Activated naive CD4-positive, alpha-beta T cell (primary cell): ENCODE measurements around the gene ZYX.
"Not testable (repeated sequence)": the region's sequence is repeated elsewhere in the genome, so short reads cannot be mapped to it uniquely, and the experiment has no call there.

ENCODE experiments used
- DNase-seq, 4 experiments: peaks; one replicate each; lab custom pipeline; 2025; lab: John Stamatoyannopoulos, UW

Gene ZYX

DNA sequence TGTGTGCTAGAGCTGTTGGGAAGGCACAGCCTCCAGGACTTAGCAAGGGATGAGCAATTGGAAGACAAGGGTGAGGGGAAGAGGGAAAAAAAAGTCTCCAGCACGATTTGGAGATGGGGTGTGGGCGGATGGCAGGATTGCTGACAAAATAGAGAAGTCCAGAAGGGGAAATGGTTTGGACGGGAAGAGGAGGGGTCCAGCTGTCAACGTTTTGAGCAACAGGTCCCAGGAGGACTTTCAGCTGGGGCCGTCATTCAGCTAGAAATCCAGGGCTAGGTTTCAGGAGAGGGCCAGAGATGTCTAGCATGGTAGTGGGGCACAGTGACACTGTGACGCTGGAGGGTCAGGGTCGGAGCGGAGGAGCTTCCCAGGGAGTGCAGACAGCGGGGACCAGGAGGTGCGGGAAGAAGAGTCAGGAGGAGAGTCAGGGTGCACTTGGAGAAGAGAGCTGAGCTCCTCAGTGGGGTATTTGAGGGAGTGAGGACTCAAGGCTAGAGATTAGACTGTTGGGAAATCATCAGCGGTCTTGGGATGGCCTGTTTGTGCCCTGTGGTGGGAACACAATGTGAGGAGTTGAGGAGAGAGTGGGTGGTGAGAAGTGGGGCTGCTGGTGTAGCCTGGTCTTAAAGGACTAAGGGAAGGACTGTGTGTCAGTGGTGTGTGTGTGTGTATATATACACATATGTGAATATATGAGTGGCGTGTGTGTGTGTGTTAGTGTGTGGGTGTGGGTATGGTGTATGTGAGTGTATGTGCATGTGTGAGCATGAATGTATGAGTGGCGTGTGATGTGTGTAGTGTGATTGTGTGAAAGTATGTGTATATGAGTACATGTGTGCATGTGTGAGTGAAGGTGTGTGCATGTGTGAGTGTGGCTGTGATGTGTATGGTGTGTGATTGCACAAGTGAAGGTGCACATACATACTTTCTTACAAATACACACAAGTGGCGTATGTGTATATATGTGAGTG, 3.8 kb downstream of the ZYX start:
- DNase-seq: no peak

DNA sequence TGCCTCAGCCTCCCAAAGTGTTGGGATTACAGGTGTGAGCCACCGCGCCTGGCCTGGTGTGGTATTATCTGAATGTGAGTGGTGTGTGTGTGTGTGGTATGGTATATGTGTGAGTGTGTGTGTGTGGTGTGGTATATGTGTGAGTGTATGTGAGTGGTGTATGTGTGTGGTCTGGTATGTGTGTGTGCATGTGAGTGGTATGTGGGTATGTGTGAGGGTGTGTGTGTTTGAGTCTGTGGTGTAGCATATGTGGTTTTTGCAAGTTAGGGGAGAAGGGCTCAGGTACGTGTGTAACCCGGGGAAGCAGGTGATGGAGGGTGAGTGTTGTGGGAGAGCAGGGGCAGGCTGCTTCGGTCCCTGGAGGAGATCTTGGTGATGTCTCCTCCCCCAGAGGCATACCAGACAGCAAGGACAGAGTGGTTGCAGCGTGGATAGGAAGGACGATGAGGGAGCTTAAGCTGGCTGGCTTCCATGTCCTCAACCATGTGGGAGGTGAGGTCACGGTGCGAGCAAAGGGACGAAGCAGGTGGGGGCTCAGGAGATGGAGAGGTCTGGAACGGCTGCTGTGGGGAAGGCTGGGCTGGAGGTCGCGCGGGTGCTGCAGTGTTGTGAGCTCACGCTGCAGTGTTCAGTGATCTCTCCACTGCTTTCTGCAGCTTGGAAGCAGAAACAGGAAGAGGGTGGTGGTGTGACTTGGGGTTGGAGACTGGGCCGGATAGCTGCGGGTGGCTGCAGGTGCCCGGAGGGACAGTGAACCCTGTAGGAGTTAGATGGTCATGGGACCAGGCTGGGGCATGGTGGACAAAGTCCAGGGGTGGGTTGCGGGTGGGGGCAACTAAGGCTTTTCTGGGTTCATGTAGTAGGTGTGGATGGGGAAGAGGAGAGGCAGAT, 5.0 kb downstream of the ZYX start:
- peak in 1 of 4 experiments; percentile 22 for DNase-seq

DNA sequence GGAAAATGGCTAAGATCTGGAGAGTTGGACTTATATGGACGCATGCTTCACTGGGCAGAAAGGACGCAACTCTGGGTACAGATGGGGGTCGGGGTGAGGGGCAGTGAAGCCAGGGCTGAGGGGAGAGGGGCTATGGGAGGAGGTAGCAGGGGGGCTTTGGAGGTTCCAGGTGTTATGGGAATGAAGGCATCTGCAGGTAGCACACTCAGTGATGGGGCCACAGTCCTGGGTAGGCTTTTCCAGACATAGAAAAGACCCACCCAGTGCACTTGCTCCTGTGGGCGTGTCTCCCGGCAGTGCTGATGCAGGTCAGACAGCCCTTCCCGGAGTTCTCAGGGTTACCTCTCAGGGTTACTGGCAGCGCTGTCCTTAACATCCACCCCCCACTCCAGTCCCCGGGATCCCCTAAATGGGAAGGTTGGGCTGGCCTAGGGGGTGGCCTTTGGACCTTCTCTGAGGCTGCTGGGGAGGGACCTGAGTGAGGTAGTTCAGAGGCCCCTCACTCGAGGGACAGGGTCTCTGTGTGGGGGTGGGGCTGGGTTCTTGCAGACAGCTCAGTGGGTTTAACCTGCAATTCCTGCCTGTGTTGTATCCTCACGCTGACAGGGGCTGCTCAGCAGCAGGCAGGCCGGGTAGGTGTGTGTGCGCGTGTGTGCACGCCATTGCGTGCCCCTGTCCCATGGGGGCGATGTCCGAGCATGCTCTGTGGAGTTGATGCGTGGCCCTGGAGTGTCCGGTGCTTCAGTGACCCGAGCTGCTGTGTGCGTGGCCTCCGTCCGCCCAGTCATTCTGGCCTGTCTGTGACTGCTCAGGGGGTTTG, 6.2 kb downstream of the ZYX start:
- DNase-seq: no peak

DNA sequence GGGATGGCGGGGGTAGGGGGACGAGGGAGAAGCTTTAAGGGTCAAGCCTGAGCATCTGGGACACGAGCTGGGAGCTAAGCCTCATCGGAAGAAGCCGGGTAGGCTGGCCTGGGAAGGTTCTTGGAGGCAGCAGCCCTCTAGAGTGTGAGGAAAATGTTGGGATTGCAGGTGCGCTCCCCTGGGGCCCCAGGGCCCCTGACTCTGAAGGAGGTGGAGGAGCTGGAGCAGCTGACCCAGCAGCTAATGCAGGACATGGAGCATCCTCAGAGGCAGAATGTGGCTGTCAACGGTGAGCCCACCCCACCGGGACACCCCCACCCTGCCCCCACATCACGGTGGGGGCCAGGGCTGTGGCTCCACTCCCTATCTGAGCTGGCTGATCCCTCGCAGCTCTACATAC, 6.9 kb downstream of the ZYX start:
- DNase-seq: no peak

DNA sequence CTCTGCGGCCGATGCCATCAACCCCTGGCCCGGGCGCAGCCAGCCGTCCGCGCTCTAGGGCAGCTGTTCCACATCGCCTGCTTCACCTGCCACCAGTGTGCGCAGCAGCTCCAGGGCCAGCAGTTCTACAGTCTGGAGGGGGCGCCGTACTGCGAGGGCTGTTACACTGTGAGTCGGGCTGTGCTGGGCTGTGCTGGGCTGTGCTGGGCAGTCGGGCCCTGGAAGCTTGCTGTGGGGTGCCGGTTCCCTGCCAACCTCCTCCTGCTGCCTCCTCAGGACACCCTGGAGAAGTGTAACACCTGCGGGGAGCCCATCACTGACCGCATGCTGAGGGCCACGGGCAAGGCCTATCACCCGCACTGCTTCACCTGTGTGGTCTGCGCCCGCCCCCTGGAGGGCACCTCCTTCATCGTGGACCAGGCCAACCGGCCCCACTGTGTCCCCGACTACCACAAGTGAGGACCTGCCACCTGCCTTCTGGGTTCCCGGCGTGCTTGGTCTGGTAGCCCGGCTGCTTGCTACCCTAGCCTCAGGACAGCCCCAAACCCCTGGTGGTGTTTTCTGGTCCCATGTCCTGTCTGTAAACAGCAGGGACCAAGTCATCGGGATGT, 7.5 kb downstream of the ZYX start:
- DNase-seq: no peak

DNA sequence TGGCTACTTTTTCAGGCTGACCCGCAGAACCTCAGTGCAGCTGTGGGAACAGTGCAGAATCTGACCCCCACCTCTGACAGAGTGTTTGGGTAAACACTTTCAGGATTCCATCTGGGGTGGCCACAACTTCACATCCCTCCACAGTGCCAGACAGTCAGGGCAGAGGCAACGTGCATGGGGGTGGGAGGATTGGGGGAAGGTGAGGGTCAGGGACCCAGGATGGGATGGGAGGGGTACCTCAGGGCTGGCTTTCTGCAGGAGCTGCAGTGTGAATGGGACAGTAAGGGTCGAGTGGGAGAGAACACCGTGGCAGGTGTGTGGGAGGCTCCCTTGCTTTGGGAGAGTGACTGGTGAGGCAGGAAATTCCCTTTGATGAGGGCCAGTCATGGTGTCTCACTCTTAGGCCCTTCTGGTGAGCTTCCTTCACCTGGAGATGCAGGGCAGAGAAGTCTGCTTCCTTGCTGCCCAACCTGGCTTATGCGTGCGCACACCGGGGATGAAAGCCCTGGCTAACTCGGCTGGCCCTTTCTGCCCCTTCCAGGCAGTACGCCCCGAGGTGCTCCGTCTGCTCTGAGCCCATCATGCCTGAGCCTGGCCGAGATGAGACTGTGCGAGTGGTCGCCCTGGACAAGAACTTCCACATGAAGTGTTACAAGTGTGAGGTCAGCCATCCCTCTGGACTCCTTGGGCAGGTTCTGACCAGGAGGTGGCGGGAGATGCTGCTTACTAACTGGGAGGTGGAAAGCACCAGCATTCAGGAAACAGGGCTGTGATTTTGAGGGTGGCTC, 8.4 kb downstream of the ZYX start:
- DNase-seq: no peak

DNA sequence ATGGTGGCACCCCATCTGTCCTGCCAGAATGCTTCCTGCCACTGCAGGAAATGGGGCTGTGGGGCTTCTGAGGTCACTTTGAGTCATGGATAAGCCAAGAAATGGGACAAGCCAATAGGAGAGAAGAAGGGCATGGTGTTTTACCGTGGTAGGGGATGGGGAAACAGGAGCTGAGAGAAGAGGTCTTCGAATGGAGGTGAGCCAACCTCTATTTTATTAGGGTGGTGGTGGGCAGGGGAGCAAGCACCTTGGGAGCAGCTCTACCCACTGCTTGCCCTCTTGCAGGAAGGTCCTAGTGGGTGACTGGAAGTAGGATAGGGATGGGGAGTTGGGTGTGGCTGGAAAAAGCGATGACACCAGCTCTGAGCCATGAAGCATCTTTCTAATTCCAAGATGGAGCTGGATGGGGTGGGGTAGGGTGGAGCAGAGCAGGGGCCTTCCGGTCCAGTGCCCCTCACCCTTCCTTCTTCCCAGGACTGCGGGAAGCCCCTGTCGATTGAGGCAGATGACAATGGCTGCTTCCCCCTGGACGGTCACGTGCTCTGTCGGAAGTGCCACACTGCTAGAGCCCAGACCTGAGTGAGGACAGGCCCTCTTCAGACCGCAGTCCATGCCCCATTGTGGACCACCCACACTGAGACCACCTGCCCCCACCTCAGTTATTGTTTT, 9.1 kb downstream of the ZYX start:
- DNase-seq: no peak

DNA sequence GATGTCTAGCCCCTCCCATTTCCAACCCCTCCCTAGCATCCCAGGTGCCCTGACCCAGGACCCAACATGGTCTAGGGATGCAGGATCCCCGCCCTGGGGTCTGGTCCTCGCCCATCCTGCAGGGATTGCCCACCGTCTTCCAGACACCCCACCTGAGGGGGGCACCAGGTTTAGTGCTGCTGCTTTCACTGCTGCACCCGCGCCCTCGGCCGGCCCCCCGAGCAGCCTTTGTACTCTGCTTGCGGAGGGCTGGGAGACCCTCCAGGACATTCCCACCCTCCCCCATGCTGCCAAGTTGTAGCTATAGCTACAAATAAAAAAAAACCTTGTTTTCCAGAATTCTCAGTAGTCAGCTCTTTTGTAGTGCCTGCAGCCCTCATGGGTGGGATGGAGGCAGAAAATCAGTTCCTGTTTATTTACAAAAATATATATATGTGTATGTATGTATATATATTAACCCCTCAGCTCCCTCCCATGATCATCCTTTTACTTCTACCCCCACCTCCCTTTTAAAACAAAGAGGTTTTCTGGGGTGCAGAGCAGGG, 9.7 kb downstream of the ZYX start:
- DNase-seq: no peak

DNA sequence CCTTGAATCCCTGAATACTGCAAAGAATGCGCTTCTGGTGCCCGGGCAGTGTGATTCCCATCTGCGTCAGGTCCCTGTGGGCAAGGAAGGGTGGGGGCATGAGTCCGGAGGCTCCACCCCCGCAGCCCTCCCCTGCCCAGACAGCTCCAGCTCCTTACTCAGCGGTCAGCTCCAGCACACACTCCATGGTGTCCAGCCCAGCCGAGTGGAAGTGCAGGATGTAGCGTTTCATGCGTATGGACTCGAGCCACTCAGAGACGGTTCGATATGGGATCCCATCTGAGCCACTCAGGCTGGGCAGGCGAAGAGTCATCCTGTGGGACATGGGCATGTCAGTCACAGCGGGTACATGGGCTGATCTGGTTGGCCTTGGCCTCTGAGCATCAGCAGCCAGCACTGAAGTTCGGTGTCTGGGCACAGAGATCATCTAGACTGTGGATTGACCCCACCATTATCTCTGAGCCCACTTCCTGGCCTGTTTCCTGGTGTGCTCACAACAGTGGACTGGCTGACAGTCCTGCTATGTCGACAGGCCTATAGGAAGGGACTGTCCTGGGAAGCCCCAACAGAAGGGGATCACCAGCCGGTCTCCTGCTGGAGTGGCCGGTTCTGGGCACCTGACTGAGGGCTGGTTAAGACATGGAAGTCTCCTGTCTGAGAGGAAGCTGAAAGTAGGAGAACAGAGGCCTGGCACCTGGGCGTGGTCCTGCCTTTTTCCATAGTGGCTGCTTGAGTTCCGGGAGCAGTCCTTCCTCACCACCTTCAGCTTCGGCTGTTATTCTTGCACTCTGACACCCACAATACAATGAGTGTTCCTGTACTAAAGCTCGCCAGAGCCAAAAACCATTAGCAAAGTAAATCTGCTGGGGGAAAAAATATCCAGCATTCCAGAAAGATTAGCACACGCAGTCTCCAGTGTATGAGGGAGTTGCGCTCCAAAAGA, 10.6 kb downstream of the ZYX start:
- DNase-seq: no peak

DNA sequence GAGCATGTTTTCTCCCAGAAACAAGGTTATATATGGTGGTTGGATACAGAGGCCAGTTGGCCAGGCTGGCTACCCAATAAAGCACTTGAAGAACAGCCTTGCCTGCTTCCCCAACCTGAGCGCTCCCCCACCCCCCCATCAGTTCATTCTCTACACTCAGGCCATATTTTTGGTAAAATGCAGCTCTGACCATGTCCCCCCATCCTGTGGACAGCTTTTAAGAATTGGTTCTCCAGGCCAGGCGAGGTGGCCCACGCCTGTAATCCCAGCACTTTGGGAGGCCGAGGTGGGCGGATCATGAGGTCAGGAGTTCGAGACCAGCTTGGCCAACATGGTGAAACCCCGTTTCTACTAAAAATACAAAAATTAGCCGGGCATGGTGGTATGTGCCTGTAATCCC, 11.3 kb downstream of the ZYX start:
- not testable (repeated sequence) for DNase-seq

DNA sequence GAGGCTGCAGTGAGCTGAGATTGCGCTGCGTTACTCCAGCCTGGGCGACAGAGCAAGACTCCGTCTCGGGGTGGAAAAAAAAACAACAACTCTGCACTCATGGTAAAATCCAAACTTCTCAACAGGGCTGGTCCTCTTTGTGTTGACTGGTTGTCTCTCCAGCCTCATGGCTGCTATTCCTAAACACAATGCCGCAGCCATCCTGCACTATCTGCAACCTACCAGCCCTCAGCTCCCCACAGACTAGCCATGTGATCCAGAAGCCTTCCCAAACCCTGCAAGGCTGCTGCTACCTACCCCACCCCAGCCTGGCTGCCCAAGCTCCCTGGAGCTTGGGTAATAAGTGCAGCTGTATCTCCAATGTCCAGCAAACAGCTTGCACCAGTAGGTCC, 11.7 kb downstream of the ZYX start:
- no peak for DNase-seq

DNA sequence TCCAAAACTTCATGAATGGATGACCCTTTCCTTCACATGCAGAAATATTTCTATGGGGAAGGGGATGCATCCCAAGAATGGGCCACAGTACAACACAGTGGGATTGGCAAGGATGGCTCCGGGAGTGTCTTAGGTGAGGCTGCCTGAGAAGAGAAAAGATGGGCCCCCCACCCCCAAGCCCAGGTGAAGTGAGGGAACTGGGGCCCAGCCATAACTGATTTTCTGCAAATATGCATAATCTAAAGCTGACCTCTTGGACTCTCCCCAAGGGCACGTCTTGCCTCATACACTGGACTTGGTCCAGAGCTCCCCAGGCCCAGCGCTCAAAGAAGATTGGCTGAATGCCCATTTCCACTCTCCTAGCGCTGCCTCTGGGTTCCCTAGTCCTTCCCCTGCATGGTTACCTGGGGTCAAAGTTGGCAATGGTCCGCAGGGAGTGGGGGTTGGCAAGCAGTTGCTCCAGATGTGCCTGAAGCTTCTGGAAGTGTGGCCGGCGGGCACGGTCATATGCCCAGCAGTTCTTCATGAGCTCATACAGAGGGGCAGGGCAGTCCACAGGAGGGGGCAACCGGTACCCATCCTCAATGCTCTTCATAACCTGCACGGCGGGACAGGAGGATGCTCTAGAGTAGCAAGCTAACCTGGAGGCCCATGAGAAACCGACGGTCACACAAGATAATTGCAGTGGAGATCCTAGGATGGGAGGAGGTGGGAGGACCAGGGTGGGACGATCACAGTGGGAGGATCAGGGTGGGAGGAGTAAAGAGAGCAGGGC, 12.3 kb downstream of the ZYX start:
- DNase-seq: no peak

DNA sequence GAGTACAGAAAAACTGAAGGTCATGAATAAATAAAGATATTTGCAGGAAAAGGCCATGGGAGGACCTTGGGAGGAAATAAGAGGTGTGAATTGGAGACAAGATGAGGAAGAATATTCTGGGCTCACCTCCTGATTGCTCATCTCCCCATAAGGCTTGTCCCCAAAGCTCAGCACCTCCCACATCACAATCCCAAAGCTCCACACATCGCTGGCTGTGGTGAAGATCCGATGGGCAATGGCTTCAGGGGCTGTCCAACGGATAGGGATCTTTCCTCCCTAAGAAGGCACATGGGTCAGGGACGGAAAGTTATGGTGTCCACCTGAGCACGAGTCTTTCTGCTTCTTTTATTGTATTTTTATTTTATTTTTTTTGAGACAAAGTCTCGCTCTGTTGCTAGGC, 12.9 kb downstream of the ZYX start:
- no peak for DNase-seq

DNA sequence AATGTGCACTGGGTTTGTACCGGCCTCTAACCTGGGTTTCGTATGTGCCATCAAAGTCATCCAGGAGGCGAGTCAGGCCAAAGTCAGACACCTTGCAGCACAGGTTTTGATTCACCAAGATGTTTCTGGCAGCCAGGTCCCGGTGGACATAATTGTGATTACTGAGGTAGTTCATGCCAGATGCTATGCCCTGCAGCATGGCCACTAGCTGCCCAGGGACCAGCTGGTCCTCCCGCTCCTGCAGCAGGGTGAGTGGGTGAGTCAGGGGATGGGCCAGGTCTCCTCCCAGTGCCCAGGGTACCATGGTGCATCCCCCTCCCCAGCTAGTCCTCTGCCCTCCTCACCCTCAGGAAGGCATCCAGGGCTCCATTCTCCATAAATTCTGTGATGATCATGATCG, 13.6 kb downstream of the ZYX start:
- DNase-seq: no peak

DNA sequence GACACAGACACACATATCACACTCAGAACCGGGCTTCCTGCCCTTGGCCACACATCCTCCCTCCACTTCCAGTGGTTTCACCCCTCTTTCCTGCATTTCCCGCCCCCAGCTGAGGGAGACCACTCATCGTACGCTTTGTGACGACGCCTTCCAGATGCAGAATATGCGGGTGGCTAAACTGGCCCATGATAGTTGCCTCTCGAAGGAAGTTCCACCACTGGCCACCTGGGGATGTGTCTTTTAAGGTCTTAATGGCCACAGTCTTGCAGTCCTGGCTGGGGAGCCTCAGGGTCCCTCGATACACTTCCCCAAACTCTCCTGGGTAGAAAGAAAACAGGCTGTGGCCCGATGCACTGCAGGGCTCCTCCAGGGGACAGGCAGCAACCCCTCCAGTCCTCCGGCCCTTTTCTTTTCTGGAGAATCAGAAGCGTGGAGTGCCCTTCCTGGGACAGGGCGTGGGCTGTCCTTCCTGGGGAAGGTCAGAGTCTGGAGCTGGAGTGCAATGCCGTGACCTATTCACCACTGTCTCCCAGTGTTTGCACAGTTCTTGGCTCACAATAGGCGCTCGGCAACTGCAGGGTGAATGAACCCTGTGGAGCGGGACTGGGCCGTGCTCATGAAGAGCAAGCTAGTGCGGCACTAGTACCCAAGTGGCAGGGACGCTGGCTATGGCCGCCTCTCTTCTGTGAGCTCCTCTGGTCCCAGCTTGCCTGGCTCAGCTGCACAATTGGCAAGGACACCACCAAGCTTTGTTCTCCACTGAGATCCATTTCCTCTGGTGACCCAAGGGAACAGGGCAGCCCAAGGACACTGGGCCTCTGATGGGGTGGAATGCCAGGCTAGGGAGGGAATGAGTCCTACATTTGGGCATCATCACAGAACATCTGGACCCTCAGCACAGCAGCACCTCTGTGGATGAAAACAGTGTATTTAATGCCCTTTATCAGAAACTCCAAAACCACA, 14.3 kb downstream of the ZYX start:
- no peak for DNase-seq

DNA sequence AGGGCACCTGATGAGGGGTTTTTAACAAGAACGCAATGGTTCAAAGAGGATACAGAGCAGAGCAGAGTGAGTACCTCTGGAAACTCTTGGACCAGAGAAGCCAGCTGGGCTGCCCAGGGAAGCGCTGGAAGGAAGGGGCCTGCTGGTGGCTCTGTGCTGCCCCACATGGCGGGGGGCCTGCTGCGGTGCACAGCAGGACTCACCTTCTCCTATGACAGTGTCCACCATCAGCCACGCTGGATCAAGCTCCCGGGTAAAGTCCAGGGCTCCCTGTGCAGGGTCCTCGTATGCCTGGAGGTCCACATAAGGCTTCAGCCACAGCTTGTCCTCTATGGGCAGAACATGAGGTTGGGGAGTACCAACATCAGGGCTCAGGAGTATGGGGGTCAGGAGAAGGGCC, 15.0 kb downstream of the ZYX start:
- no peak for DNase-seq
